K562 (cell line): ENCODE measurements around the gene ZC3H6. TPM values are rescaled to one million over a fixed set of nuclear protein-coding genes. Genes with fewer than 3 reads are reported as not detected.

Experiments
- BDP1 ChIP-seq: IDR thresholded peaks from 3 replicates; pipeline ENCODE4 v1.6.1; 2011; ENCODE audit not compliant: insufficient read length, insufficient read depth
- CREM ChIP-seq: IDR thresholded peaks from 2 replicates; pipeline ENCODE4 v1.6.1; 2014; ENCODE audit warnings: antibody characterized with exemption, low read depth
- HDAC6 ChIP-seq: IDR thresholded peaks from 2 replicates; pipeline ENCODE4 v1.6.1; 2012; ENCODE audit warnings: low read depth, mild to moderate bottlenecking, control low read depth, inconsistent platforms, low read length, moderate library complexity
- KHSRP ChIP-seq: fragments of 450-650 bp; IDR thresholded peaks from 2 replicates; pipeline ENCODE4 v1.6.1; 2017
- MAFK ChIP-seq: IDR thresholded peaks from 2 replicates; pipeline ENCODE4 v1.6.1; 2011; ENCODE audit warnings: low read length, improper control_type of control experiment
- MCM3 ChIP-seq: fragments of 450-650 bp; IDR thresholded peaks from 2 replicates; pipeline ENCODE4 v1.6.1; 2016
- POLR2G ChIP-seq: fragments of 200-400 bp; formaldehyde crosslinking; IDR thresholded peaks from 2 replicates; pipeline ENCODE4 v1.6.1; 2017; ENCODE audit warnings: low read depth, mild to moderate bottlenecking, antibody characterized with exemption, low read length, moderate library complexity
- SAFB ChIP-seq: fragments of 200-400 bp; formaldehyde crosslinking; IDR thresholded peaks from 2 replicates; pipeline ENCODE4 v1.6.1; 2017; ENCODE audit warnings: low read depth, low read length, borderline replicate concordance
- TBL1XR1 ChIP-seq, 2 experiments: IDR thresholded peaks; 2 replicates each; pipeline ENCODE4 v1.6.1; 2012; ENCODE audit warnings: improper control_type of control experiment in 2 of 2, low read length in 2 of 2, mild to moderate bottlenecking in 1 of 2
- TBP ChIP-seq: optimal IDR thresholded peaks from 2 replicates; pipeline ENCODE3; 2011; ENCODE audit warnings: low read depth, low read length, improper control_type of control experiment
- XRCC5 ChIP-seq: fragments of 200-400 bp; formaldehyde crosslinking; IDR thresholded peaks from 2 replicates; pipeline ENCODE4 v1.6.1; 2017; ENCODE audit warnings: low read depth, mild to moderate bottlenecking, low read length
- YY1 ChIP-seq, 3 experiments: IDR thresholded peaks; 2 replicates each; pipeline ENCODE4 v1.6.1; 2011; ENCODE audit warnings: low read length in 2 of 3, mild to moderate bottlenecking in 2 of 3, moderate library complexity in 2 of 3, borderline replicate concordance in 1 of 3, control low read depth in 1 of 3, low read depth in 1 of 3; ENCODE audit not compliant: insufficient read depth in 3 of 3, insufficient replicate concordance in 2 of 3, control insufficient read depth in 1 of 3, insufficient read length in 1 of 3; ENCODE audit errors: extremely low read depth in 1 of 3
- ZFP30 ChIP-seq: fragments of 250-450 bp; sonication (Bioruptor Pico); IDR thresholded peaks from 2 replicates; pipeline ENCODE4 v1.8.0; 2022; ENCODE audit warnings: moderate library complexity, mild to moderate bottlenecking, inconsistent platforms, borderline replicate concordance
- ZNF184 ChIP-seq: sonication (generic); formaldehyde crosslinking; IDR thresholded peaks from 2 replicates; pipeline ENCODE4 v1.5.0; 2020; ENCODE audit warnings: missing genetic modification reagents
- ZNF324 ChIP-seq: fragments of 250-450 bp; sonication (Bioruptor Pico); IDR thresholded peaks from 2 replicates; pipeline ENCODE4 v1.4.0; 2020; ENCODE audit warnings: mild to moderate bottlenecking
- ZNF584 ChIP-seq: fragments of 200-800 bp; sonication (Bioruptor generic); IDR thresholded peaks from 2 replicates; pipeline ENCODE4 v1.6.1; 2016; ENCODE audit warnings: low read depth, mild to moderate bottlenecking, missing genetic modification characterization, missing compliant biosample characterization
- polyA plus RNA-seq, 8 experiments: library from polyadenylated mRNA; depleted of rRNA in 4 of 8; stranded (reverse) in 5 of 8; unstranded in 3 of 8; fragments of >200 nt; fragmentation: Nextera tagmentation in 2 of 8; fragmentation: Illumina TruSeq in 1 of 8; extraction: Ambion mirVana in 2 of 8; extraction: Trizol in 1 of 8; gene quantifications; 2 replicates each; pipeline versions ENCODE4 v1.2.1 to v1.2.3, GENCODE V29; 2011 to 2014; ENCODE audit warnings: inconsistent platforms in 1 of 8, missing spikeins in 1 of 8
- total RNA-seq, 7 experiments: library from RNA; depleted of rRNA in 6 of 7; stranded (reverse); fragments of >200 nt in 6 of 7; fragmentation: Illumina TruSeq in 2 of 7; extraction: Trizol in 2 of 7; gene quantifications; 2 replicates each; pipeline versions ENCODE4 v1.2.1 to v1.2.3, GENCODE V29; 2011 to 2021; ENCODE audit warnings: low replicate concordance in 1 of 7
- TF ChIP-seq, protein P1 (sequence below): fragments of 450-650 bp; IDR thresholded peaks from 2 replicates; pipeline ENCODE4 v1.6.1; 2017; ENCODE audit warnings: antibody characterized with exemption, mild to moderate bottlenecking
- TF ChIP-seq, protein P2 (sequence below): fragments of 250-450 bp; sonication (Bioruptor Pico); IDR thresholded peaks from 2 replicates; pipeline ENCODE4 v1.4.0; 2020; ENCODE audit warnings: borderline replicate concordance
- TF ChIP-seq, protein P3 (sequence below): fragments of 450-650 bp; IDR thresholded peaks from 2 replicates; pipeline ENCODE4 v1.6.1; 2016; ENCODE audit warnings: low read depth, mild to moderate bottlenecking, moderate library complexity

Gene ZC3H6
- total and polyA plus RNA-seq, 9 of the 15 experiments (the other 6 are each of a cell fraction or from before 2014, with no cell fraction given): 0.45 to 1.9 (median 1.5) TPM

- TF ChIP-seq, protein P1, sequence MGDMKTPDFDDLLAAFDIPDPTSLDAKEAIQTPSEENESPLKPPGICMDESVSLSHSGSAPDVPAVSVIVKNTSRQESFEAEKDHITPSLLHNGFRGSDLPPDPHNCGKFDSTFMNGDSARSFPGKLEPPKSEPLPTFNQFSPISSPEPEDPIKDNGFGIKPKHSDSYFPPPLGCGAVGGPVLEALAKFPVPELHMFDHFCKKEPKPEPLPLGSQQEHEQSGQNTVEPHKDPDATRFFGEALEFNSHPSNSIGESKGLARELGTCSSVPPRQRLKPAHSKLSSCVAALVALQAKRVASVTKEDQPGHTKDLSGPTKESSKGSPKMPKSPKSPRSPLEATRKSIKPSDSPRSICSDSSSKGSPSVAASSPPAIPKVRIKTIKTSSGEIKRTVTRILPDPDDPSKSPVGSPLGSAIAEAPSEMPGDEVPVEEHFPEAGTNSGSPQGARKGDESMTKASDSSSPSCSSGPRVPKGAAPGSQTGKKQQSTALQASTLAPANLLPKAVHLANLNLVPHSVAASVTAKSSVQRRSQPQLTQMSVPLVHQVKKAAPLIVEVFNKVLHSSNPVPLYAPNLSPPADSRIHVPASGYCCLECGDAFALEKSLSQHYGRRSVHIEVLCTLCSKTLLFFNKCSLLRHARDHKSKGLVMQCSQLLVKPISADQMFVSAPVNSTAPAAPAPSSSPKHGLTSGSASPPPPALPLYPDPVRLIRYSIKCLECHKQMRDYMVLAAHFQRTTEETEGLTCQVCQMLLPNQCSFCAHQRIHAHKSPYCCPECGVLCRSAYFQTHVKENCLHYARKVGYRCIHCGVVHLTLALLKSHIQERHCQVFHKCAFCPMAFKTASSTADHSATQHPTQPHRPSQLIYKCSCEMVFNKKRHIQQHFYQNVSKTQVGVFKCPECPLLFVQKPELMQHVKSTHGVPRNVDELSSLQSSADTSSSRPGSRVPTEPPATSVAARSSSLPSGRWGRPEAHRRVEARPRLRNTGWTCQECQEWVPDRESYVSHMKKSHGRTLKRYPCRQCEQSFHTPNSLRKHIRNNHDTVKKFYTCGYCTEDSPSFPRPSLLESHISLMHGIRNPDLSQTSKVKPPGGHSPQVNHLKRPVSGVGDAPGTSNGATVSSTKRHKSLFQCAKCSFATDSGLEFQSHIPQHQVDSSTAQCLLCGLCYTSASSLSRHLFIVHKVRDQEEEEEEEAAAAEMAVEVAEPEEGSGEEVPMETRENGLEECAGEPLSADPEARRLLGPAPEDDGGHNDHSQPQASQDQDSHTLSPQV: peak; percentile 45; the same call in 1 of the 2 replicates
- TF ChIP-seq BDP1: no peak
- TF ChIP-seq, protein P2, sequence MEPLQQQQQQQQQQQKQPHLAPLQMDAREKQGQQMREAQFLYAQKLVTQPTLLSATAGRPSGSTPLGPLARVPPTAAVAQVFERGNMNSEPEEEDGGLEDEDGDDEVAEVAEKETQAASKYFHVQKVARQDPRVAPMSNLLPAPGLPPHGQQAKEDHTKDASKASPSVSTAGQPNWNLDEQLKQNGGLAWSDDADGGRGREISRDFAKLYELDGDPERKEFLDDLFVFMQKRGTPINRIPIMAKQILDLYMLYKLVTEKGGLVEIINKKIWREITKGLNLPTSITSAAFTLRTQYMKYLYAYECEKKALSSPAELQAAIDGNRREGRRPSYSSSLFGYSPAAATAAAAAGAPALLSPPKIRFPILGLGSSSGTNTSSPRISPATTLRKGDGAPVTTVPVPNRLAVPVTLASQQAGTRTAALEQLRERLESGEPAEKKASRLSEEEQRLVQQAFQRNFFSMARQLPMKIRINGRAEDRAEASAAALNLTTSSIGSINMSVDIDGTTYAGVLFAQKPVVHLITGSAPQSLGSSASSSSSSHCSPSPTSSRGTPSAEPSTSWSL (CRISPR knock-in tag): no peak
- TF ChIP-seq HDAC6: no peak
- TF ChIP-seq ZNF184 (CRISPR knock-in tag): no peak
- TF ChIP-seq MAFK: no peak
- TF ChIP-seq YY1 (IDR thresholded peaks at IDR 0.05; ENCODE audit: borderline replicate concordance in 1 of 3, control insufficient read depth in 1 of 3, extremely low read depth in 1 of 3, insufficient read depth in 3 of 3, insufficient read length in 1 of 3, insufficient replicate concordance in 2 of 3, low read depth in 1 of 3, low read length in 2 of 3): peak; percentile 31 to 91 (median 84)
- no peak for TF ChIP-seq ZFP30 (CRISPR knock-in tag)
- TF ChIP-seq KHSRP: no peak
- no peak for TF ChIP-seq ZNF584 (CRISPR knock-in tag)
- no peak for TF ChIP-seq POLR2G
- TF ChIP-seq, protein P3, sequence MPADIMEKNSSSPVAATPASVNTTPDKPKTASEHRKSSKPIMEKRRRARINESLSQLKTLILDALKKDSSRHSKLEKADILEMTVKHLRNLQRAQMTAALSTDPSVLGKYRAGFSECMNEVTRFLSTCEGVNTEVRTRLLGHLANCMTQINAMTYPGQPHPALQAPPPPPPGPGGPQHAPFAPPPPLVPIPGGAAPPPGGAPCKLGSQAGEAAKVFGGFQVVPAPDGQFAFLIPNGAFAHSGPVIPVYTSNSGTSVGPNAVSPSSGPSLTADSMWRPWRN: no peak
- no peak for TF ChIP-seq ZNF324 (CRISPR knock-in tag)
- no peak for TF ChIP-seq SAFB
- TF ChIP-seq TBL1XR1 (IDR thresholded peaks at IDR 0.05; ENCODE audit: low read length in 2 of 2): 0 out of 4 replicates have a peak, but pooled peaks of 1 of the 2 experiments have one; percentile 21
- TF ChIP-seq CREM: peak; percentile 33; the same call in 1 of the 2 replicates
- no peak for TF ChIP-seq MCM3
- TF ChIP-seq XRCC5: peak; percentile 87
- TF ChIP-seq TBP: no peak
Measured at GRCh38 chr2:112259509-112260294, 15.7 kb upstream of the ZC3H6 start (continued).
